Amniotic epithelial cell (primary cell): ENCODE data around the gene WASF2.
"Not testable (repeated sequence)": the region's sequence is repeated elsewhere in the genome, so short reads cannot be mapped to it uniquely, and the experiment has no call there.

Experiments
- DNase-seq: peaks from one replicate; pipeline ENCODE4 v3.0.0-alpha.2; 2010; ENCODE audit warnings: low read depth

Gene WASF2, protein sequence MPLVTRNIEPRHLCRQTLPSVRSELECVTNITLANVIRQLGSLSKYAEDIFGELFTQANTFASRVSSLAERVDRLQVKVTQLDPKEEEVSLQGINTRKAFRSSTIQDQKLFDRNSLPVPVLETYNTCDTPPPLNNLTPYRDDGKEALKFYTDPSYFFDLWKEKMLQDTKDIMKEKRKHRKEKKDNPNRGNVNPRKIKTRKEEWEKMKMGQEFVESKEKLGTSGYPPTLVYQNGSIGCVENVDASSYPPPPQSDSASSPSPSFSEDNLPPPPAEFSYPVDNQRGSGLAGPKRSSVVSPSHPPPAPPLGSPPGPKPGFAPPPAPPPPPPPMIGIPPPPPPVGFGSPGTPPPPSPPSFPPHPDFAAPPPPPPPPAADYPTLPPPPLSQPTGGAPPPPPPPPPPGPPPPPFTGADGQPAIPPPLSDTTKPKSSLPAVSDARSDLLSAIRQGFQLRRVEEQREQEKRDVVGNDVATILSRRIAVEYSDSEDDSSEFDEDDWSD

DNA sequence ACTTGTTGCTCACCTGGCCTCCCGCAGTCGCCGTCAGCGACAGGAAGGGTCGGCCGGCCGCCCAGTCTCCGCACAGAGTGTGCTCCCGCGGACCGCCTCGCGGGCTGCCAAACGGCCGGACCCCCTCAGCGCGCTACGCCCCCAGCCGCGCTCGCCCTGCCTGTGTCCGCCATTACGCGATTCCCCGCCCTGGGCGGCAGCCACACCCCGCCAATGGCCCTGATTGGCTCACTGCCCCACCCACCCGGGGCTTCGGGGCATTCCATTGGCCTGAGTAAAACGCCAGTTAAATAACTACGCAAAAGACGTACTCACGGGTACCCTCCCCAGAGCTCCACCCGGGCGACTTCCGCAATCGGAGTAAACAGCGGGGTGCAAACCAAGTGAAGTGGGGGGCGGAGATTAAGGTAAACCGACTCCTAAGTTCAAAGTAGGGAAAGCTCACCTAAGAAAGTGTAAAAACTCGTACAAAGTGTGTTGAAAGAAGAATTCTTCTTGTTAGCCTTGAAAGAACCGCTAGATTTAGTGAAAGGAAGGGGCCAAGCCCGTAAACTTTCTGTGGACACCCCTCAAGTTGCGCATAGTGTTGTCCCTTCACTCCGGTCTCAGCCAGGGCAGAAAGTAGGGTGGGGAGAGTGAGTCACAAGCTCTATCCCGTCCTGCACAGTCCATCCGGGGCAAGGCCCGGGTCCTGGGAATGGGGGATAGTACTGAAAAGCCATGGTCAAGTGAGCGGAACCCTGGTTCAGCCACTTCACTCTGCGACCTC lies at the start of gene WASF2:
Gene WASF2, minus strand, starts transcription at position 195 of the 769 bp plus-strand sequence. CDS start 61,277 bp downstream, outside the sequence.
- peak; percentile 95 for DNase-seq

DNA sequence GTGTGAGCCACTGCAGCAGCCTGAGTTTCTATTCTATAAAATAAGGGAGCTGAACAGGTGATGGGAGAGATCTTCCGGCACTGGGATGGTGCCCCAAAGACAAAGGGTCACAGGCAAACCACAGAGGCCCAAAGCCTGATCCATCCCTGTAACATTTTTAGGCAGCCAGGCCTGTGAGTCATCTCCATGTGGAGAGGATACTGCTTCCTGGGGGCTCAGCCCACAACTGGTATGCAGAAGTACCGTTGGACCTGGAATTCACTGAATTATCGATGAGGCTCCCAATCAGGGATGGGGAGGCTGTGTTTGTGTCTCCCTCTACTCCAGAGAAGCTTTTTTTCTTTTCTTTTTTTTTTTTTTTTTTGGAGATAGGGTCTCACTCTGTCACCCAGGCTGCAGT lies 48.8 kb upstream of the WASF2 start:
- peak; percentile 53 for DNase-seq

DNA sequence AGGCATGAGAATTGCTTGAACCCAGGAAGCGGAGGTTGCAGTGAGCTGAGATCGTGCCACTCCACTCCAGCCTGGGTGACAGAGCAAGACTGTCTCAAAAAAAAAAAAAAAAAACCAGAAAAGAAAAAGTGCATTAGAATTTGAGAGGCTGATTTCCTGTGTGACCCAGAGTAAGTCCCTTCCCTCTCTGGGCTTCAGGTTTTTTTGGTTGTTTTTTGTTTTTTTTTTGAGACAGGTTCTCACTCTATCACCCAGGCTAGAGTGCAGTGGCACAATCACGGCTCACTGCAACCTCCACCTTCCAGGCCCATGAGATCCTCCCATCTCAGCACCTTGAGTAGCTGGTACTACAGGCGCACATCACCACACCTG lies 48.3 kb upstream of the WASF2 start:
- not testable (repeated sequence) for DNase-seq

DNA sequence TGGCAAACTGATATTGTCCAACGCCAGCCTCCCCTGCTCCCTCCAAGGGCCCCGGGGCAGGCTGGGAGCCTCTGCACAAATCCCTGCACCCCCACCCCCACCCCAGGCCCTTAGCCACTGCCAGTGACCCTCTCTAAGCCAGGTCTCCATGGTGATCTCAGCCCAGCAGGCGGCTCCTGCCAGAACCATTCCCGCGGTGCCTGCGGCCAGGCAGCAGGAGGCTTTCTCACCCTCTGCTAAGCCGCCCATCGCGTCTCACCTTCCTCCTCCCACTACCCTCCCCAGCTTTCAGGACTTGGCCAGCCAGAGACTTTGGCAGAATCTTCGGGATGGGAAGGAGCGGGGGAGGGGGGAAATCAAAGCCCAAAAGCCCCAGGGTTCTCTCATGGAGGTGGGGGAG lies 46.8 kb upstream of the WASF2 start:
- DNase-seq, result peak; percentile 84

DNA sequence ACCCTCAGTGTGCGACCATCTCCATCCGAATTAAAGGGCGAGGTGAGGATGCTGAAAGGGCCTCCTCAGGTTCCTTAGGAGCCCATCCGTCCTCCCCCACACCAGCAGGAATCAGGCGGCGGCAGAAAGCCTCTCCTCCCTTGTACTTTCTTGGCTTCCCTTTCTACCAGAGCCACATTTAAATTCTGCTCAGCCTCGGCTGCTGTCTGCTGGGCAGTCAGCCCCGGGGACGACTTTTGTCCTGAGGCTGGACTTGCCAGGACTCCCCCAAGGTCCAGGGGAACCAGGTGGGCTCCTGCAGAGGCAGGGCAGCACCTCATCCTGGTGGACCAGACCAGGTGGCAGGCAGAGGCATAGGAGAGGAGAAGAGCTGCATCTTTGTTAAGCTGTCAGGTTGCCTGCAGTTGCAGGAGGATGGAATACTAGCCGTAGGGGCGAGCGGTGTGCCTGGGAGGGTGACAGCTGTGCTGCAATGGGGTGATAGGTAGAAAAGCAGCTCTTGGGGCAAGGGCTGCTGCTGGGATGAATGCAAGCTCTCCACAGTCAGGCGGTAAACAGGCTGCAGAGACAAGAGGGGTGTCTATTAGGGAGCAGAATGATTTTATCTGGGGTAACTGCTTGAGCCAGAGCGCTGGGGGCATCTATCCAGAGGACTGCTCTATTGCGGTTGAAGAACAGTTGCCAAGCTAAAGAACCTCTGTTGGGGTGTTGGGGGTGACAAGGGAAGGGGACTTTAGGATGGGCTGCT lies 46.2 kb upstream of the WASF2 start:
- DNase-seq, result no peak

- DNase-seq, result no peak
Observed at GRCh38 chr1:27535386-27535785, 45.4 kb upstream of the WASF2 start.

GRCh38 chr1:27531959-27532685 lies 42.2 kb upstream of the WASF2 start:
- DNase-seq, result no peak

DNA sequence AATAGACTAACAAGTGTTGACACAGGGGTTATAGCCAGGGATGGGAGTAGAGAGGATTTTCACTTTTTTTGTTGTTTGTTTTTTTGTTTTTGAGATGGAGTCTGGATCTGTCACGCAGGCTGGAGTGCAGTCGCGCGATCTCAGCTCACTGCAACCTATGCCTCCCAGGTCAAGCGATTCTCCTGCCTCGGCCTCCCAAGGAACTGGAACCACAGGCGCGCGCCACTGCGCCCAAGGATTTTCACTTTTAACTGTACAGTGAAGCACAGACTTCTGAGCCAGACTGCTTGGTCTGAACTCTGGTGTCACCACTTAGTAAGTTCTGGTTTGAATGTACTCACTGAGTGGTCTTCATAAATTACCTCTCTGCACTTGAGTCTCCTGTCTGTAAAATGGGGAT lies 40.2 kb upstream of the WASF2 start:
- DNase-seq, result no peak

GRCh38 chr1:27529704-27530018 lies 39.7 kb upstream of the WASF2 start:
- DNase-seq, result no peak

GRCh38 chr1:27528818-27529703 lies 39.1 kb upstream of the WASF2 start:
- peak; percentile 89 for DNase-seq

- no peak for DNase-seq
Observed at GRCh38 chr1:27527890-27528817, 38.2 kb upstream of the WASF2 start.

GRCh38 chr1:27527223-27527889 lies 37.4 kb upstream of the WASF2 start:
- peak; percentile 61 for DNase-seq

GRCh38 chr1:27526569-27527222 lies 36.7 kb upstream of the WASF2 start:
- no peak for DNase-seq

GRCh38 chr1:27525296-27526272 lies 35.6 kb upstream of the WASF2 start:
- no peak for DNase-seq

DNA sequence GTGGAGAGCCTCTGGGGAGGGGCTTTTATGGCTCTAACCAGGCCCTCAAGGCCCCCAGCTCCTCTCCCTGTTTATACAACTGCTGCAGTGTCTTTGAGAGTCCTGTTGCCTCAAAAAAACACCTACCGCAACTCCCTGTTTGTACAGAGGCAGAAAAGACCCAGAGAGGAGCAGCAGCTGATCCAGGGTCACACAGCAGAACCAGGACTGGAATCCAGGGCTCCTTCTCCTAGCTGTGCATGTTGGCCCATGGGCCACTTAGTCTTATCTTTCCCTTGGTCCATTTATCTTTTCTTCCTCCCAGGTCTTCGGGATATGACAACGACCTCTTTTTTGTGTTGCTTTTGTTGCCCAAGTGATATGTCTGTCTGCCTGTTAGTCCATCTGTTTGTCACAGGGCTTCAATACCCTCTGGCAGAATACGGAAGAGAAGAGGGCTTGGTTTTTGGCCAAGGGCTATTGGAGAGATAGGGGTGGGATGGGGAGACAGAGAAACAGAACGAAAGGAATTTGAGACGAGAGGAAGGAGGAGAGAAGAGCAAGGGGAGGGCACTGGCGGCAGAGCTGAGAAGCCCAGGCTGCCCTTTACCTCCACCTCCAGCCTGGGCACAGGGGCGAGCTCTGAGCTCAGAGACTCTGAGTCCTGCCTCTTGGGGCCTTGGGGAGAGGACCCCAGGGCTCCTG lies 33.5 kb upstream of the WASF2 start:
- no peak for DNase-seq

DNA sequence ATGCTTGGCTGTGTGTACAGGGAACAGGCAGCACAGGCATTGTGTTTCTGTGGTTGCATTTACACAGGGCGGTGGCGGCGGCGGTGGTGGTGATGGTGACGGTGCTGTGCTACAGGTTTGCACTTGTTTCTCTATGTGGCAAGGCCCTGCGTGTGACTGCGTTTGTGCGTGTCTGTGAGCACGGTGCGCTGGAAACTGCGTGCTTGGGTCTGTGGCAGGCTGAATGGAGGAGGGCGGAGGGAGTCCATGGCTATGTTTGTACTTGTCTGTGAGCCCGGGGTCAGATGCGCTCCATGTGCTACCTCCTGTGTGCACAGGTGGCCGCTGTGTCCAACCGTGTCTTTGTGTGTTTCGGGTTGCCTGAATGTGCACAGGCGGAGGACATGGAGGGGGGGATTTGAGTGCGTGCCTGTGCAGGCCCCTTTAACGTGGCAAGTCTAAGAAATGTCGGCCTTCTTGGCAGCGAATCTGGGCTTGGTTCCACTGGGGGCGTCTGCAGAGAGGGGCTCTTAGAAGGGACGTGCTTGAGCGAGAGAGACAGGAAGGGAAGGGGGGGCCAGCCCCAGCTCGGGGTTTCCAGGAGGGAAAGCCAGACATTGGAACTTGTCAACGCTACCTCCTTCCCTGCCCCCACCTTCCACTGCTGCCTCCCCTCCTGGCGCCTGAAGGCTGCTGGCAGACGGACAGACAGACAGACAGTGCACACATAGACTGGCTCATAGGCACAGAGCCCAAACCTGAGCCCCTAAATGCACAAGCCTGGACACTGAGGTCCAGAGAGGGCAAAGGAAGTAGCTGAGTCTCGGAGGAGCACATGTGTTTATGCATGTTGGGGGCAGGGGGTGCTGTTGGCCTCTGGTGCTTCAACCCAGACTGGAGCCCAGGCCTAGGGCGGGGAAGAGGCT lies 32.7 kb upstream of the WASF2 start:
- no peak for DNase-seq
